Spinal cord (tissue), 10 donors: Measurements from ENCODE around the gene PPP6R2. TPM values are rescaled to one million over a fixed set of nuclear protein-coding genes. Genes with fewer than 3 reads are reported as not detected.

Experiments used
- DNase-seq, 6 donors: peaks; one replicate each; pipeline versions ENCODE4 v3.0.0 to v3.0.0-alpha.2; 2013 to 2015; ENCODE audit warnings: low spot score in 6 of 6, low read depth in 4 of 6
- H3K27ac ChIP-seq: one replicate; pipeline ENCODE4 v1.5.1; 2013; ENCODE audit warnings: low read depth, low read length, control low read depth
- H3K27me3 ChIP-seq: one replicate; pipeline ENCODE4 v1.6.1; 2013; ENCODE audit warnings: low read length; ENCODE audit not compliant: control insufficient read depth, insufficient read depth
- H3K36me3 ChIP-seq: one replicate; pipeline ENCODE4 v1.6.1; 2013; ENCODE audit warnings: low read length; ENCODE audit not compliant: control insufficient read depth, insufficient read depth
- H3K4me1 ChIP-seq: one replicate; pipeline ENCODE4 v1.6.1; 2013; ENCODE audit warnings: low read length; ENCODE audit not compliant: control insufficient read depth, insufficient read depth
- H3K4me3 ChIP-seq: one replicate; pipeline ENCODE4 v1.5.1; 2013; ENCODE audit warnings: low read depth, low read length, control low read depth
- H3K9me3 ChIP-seq: one replicate; pipeline ENCODE4 v1.6.1; 2013; ENCODE audit warnings: low read length; ENCODE audit not compliant: control insufficient read depth, insufficient read depth
- WGBS: methylation state at CpG from one replicate; pipeline ENCODE4 v1.1.5; 2013; ENCODE audit warnings: missing lambda C conversion rate; ENCODE audit not compliant: insufficient coverage; 5-methylcytosine and 5-hydroxymethylcytosine counted together
- polyA plus RNA-seq, 2 donors: library from polyadenylated mRNA; unstranded; fragments of 120-200 nt; gene quantifications; one replicate each; pipeline ENCODE4 v1.2.1, GENCODE V29; 2013; ENCODE audit not compliant: insufficient read length in 2 of 2
- total RNA-seq, 2 donors: library from RNA; depleted of rRNA in 1 of 2; stranded (reverse); fragments of 120-200 nt in 1 of 2; fragments of >200 nt in 1 of 2; gene quantifications; one replicate each; pipeline versions ENCODE4 v1.2.3 to v1.2.4, GENCODE V29; 2013 to 2014
- donor health status: healthy.

Gene PPP6R2
- total and polyA plus RNA-seq, 4 donors = 42.9 to 84.9 (median 67.5) TPM

DNA sequence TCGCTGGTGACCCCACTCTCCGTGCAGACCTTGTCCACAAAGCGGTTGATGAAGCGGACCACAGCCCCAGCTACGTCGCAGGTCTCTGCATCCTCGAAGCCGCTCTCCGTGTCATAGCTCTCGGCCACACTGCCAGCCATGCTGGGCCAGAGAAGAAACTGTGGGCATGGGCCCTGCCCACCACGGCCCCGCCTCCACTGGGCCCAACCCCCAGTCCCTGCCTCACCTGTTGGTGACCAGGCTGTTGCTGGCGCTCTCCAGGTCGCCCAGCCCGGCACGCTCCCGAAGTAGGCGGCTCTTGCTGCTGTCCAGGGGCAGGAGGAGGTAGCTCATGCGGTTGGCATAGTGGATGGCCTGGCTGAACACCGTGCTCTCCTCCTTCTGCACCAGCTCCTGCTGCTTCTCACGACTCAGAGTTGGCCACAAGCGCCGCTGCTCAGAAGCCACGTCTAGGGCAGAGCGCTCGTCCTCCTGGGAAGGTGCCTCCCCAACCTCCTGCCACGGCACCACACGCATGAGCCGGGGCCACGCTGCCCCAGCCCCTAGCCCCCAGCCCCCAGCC lies 118.9 kb downstream of the PPP6R2 start:
- no peak overlapping the region for H3K27ac ChIP-seq
- H3K4me3 ChIP-seq = no peak overlapping the region
- 95% methylated on average over 26 of the region's 30 CpGs for WGBS
- H3K9me3 ChIP-seq = no peaks in the 10 kb centered on the region
- no peaks in the 10 kb centered on the region for H3K4me1 ChIP-seq
- H3K36me3 ChIP-seq = peaks cover 100% of the 10 kb centered on the region
- DNase-seq = no peak
- no peaks in the 10 kb centered on the region for H3K27me3 ChIP-seq

DNA sequence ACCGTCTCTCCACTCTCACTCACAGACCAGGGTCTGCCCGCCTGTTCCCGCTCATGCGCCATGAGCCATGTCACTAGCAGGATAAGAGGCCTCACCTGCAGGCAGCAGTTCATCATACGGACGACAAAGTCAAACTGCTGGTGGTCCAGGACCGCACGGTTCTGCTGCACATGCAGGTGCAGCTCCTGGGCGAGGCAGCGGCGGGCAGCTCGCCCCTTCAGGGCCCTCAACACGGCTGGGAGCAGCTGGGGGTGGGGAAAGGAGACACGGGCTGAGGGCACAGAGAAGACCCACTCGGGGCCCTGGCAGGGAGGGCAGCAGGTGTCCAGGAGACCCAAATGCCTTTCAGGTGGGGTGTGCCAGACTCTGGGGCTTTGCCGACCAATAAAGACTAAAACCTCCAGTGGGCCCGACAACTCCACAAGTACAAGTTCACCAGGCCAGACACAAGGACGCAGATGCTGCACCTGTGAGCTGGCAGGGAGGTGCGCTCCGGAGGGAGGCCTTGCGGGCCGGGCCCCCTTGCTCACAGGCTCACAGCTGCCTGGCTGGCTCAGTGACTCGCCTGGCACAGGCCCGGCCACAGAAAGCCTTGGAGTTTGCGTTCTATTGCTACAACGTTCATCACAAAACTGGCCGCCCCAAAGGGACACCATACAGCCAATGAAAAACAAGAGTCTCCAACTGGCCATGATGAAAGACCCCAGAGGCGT lies 120.2 kb downstream of the PPP6R2 start:
- no peaks in the 10 kb centered on the region for H3K4me1 ChIP-seq
- H3K4me3 ChIP-seq = no peak overlapping the region
- peaks cover 100% of the 10 kb centered on the region for H3K36me3 ChIP-seq
- 95% methylated on average over 27 of the region's 28 CpGs for WGBS
- no peak overlapping the region for H3K27ac ChIP-seq
- H3K9me3 ChIP-seq = no peaks in the 10 kb centered on the region
- no peaks in the 10 kb centered on the region for H3K27me3 ChIP-seq
- no peak for DNase-seq

DNA sequence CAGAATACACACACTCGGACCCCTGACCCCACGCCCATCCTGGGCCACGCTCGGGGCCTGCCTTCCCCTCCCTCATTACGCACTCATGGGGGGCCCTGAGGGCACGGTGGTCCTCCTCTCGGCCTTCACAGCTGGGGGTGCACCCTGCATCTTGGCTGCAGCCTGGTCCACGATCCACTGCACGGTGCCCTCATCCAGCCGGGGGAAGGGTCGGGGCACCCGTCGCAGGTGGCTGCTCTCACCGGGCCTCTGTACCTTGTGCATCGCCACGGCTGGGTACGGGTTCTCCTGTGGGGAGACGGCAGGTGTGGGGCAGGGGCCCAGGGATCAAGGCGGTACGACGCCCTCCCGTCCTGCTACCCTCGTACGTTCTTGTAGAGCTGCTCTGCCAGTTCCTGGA lies 121.3 kb downstream of the PPP6R2 start:
- 93% methylated on average over 24 of the region's 24 CpGs for WGBS
- DNase-seq = no peak
- Histone ChIP-seq H3K27ac (no peak overlapping the region), H3K36me3 (peaks cover 99% of the 10 kb centered on the region), H3K9me3 (no peaks in the 10 kb centered on the region), H3K4me1 (no peaks in the 10 kb centered on the region), H3K27me3 (no peaks in the 10 kb centered on the region), H3K4me3 (no peak overlapping the region)

DNA sequence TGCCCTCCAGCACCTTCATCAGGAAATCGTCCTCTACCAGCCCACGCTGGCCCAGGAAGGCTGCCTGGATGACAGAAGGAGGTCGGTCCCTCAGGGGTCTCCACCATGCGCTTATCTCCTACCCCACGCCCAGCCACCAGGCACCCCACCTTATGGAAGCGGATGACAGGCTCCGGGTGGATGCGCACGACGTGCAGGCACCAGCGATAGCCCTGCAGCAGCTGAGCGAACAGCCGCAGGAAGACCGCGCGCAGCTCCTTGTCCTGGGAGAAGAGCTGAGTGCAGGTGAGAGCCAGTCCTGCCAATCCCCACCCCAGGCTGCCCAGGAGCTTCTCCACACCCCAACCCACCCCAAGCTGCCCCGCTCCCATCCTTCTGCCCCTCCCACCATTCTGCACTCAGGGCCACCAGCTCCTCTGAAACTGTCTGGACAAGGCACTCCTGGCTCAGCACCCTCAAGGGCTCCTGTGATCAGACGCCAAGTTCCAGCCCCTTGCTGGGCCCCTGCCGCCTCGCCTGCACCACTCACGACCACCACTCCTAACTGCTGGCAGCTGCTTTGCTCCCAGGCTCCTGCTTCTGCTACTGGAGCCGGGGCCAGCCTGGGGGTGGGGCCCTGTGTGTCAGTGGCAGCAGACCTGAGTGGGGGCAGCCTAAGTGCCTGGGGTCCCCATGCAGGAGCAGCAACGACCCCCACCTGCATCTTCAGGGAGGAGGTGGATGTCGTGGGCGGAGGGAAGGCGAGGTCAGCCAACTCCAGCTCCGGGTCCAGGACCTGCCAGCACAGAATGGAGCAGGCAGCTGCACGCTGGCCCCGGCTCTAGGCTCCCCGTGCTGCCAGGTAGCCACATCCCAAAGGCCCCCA lies 122.2 kb downstream of the PPP6R2 start:
- no peak overlapping the region for H3K4me3 ChIP-seq
- H3K27ac ChIP-seq = no peak overlapping the region
- H3K36me3 ChIP-seq = peaks cover 99% of the 10 kb centered on the region
- peaks cover 7% of the 10 kb centered on the region for H3K4me1 ChIP-seq
- H3K27me3 ChIP-seq = no peaks in the 10 kb centered on the region
- WGBS = 92% methylated on average over 25 of the region's 30 CpGs
- no peak for DNase-seq
- no peaks in the 10 kb centered on the region for H3K9me3 ChIP-seq

DNA sequence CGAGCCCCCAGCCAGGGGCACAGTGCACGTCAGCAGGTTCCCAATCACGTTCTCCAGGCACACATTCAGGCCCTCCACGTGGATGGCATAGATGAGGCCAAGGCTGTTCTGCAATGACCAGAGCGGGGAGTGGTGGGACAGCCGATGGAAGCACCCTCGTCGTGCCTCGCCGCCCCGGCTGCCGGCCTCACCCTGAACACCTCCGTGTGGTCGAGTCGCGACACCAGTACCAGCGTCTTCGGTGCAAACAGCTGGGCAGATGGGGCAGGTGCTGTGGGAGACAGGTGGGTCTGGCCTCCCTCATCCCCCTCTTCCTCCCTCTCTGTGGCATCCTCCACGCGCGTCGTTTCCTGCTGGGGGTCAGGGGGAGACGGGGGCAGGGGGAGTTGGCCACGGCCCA lies 124.2 kb downstream of the PPP6R2 start:
- DNase-seq = no peak
- H3K27me3 ChIP-seq = no peaks in the 10 kb centered on the region
- WGBS = 88% methylated on average over 7 of the region's 24 CpGs
- H3K4me1 ChIP-seq = peaks cover 26% of the 10 kb centered on the region
- peaks cover 99% of the 10 kb centered on the region for H3K36me3 ChIP-seq
- no peak overlapping the region for H3K27ac ChIP-seq
- H3K4me3 ChIP-seq = no peak overlapping the region
- no peaks in the 10 kb centered on the region for H3K9me3 ChIP-seq

DNA sequence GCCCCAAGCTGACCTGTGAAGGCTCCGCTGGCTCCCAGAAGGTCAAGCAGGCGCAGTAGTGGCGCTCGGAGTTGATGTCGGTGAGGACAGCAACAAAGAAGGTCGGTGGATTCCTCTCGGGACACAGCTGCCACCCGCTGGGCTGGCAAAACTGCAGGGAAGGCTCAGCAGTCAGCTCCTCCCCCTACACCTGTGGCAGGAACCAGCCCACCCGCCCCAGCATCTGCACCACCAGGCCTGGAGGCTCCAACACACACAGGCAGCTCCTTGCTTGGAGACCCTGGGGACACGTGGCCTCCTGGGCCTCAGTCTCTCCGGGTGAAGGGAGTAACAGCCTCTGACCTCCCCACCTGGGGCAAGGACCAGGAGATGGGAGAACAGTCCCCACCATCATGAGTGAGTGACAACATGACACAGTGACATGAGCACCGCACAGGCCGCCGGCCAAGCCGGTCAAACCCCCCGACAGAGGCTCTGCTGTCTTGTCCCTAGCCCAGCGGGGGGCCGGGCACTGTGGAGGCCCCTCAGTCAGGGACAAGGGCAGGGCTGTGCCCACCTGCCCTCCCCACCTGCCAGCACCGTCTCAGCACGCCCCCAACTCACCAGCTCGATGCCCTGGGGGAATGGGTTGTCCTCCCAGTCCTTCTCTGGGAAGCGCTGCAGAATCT lies 124.8 kb downstream of the PPP6R2 start:
- H3K36me3 ChIP-seq = peaks cover 99% of the 10 kb centered on the region
- H3K27ac ChIP-seq = no peak overlapping the region
- H3K27me3 ChIP-seq = no peaks in the 10 kb centered on the region
- WGBS = 91% methylated on average over 15 of the region's 22 CpGs
- H3K9me3 ChIP-seq = no peaks in the 10 kb centered on the region
- no peak for DNase-seq
- H3K4me1 ChIP-seq = peaks cover 32% of the 10 kb centered on the region
- no peak overlapping the region for H3K4me3 ChIP-seq

DNA sequence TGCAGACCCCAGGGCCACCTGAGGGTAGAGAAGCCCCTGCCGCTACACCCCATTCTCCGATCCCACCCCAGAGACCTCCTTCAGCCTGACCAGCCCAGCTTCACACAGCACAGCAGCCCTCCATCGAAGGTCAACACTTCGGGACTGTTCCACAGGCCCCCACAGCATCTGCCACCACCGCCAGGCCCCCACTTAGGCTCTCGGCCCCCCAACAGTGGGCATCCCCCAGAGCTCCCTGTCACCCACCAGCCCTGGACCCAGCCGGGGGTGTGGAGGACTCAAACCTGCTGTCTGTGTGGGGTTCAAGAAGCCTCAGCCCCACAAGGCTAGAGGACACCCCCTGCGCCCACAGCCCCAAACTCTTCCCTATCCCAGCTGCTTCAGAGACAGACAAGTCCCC lies 125.5 kb downstream of the PPP6R2 start:
- 95% methylated on average over 6 of the region's 8 CpGs for WGBS
- Histone ChIP-seq H3K4me1 (peaks cover 39% of the 10 kb centered on the region), H3K36me3 (peaks cover 95% of the 10 kb centered on the region)

DNA sequence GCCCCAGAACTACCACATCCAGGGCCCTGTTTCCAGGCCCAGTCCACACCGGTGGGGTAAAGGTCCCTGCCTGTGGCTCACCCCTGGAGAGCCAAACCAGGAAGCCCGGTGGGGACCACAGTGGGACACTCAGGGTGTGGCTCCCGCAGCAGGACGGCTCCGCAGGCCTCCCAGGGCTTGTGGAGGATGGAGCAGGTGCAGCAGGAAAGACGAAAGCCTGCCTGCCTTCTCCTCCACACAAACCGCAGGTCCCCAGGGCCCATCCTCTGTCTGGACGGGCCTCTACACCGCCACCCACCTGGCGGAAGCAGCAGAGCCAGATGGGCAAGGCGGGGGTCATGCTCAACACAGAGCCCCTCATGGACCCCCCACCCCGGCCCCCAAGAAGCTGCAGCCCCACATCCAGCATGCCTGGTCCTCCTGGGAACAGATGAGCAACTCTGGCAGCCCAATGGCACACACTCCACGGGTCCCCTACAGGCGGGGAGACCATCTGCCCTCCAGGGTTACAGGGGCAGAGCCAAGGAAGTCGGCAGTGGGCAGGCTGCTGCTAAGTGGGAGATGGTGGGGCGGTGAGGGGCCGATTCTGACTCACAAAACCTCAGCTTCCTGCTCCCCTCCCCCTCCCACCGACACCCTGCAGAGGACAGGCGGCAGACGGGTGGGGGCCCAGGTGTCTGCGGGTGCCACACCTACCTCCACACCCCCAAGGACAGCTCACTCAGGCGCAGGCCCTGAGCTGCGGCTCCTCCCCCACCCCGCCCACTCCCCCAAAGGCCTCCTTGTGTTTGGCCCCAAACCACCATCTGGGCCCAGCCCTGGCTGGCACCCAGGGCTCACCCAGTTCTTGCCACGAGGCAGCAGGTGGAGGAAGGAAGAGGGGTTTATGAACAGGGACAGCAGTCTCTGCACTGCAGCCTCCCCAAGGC lies 126.5 kb downstream of the PPP6R2 start:
- no peaks in the 10 kb centered on the region for H3K27me3 ChIP-seq
- H3K4me3 ChIP-seq = no peak overlapping the region
- H3K4me1 ChIP-seq = peaks cover 44% of the 10 kb centered on the region
- H3K9me3 ChIP-seq = no peaks in the 10 kb centered on the region
- peaks cover 85% of the 10 kb centered on the region for H3K36me3 ChIP-seq
- DNase-seq = no peak
- WGBS = 56% methylated on average over 19 of the region's 25 CpGs
- no peak overlapping the region for H3K27ac ChIP-seq

More for the DNA sequence above, 125.5 kb downstream of the PPP6R2 start:
- no peak for DNase-seq
- Histone ChIP-seq H3K9me3 (no peaks in the 10 kb centered on the region), H3K4me3 (no peak overlapping the region), H3K27ac (no peak overlapping the region), H3K27me3 (no peaks in the 10 kb centered on the region)

DNA sequence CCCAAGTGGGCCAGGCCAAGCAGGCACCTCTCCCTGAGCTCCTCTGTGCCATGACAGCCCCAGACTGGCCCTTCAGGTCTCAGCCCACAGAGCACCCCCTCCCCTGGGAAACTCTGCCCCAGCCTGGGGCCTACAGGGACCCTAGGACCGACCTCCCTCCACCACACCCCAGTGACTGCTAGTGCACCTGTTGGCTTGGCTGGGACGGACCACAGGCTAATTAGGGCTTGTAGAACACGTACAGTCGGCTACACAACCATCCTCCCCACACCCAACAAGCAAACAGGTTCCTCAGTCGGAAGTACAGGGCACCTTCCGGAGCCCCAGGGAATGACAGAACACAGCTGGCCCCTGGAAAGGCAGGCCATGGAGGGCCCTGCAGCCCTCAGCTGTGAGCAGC lies 127.4 kb downstream of the PPP6R2 start:
- Histone ChIP-seq H3K4me3 (no peak overlapping the region), H3K36me3 (peaks cover 76% of the 10 kb centered on the region), H3K27me3 (no peaks in the 10 kb centered on the region), H3K4me1 (peaks cover 48% of the 10 kb centered on the region), H3K27ac (no peak overlapping the region), H3K9me3 (no peaks in the 10 kb centered on the region)
- DNase-seq = no peak
- WGBS = 86% methylated on average over 6 of the region's 6 CpGs
